NCI-H146 (cell line): ENCODE measurements around the gene MORN1.

ENCODE experiments used
- DNase-seq: peaks from one replicate; lab custom pipeline; 2025; lab: John Stamatoyannopoulos, UW

The MORN1 gene

GRCh38 chr1:2275796-2276536, 115.4 kb downstream of the MORN1 start:
- no peak for DNase-seq

GRCh38 chr1:2274929-2275475, 116.4 kb downstream of the MORN1 start:
- no peak for DNase-seq

GRCh38 chr1:2274231-2274928, 117.0 kb downstream of the MORN1 start:
- no peak for DNase-seq

GRCh38 chr1:2273401-2274090, 117.8 kb downstream of the MORN1 start:
- no peak for DNase-seq

GRCh38 chr1:2272686-2273400, 118.5 kb downstream of the MORN1 start:
- no peak for DNase-seq

DNA sequence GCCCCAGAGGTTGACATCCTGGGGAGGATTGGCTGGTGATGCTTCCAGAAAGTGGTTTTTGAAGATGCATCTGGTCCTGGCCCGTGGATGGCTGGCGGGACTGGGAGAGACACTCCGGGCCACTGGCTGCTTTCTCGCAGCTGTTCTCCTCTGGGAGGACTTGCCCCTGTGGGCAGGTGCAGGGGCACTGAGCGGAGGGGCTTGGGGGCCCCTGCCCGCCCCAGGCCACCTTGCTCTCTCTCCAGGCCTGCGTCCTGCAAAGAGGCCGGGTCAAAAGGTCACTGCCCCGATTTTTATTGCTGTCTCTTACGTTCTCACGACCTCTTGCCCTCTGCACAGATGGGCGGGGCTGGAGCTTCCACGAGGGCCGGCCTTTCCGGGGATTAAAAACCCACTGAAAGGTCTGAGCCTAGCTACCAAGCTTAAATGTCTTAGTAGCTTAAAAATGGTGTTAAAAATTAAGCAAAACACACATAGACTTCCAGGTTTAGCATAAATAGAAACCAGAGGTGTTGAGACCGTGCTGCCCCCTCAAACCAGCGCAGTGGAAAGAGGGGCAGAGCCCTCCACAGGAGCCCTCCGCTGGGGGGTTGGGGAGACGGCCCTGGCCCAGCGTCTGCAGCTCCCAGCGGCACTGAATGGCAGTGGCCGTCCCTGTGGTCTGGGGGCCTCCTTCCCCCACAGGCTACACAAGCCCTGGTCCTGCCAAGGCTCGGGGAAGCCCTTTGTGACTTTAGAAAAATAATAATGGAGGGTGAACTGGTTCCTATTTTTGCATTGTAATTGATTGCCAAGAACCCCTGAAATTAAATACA, 119.3 kb downstream of the MORN1 start:
- no peak for DNase-seq
